Neuronal stem cell (in vitro differentiated cells): Measurements from ENCODE around the gene GNAQ.

Experiments
- DNase-seq: peaks from one replicate; pipeline ENCODE4 v3.0.0-alpha.2; 2013; ENCODE audit warnings: low spot score
- H2AFZ ChIP-seq: one replicate; pipeline ENCODE4 v1.6.1; 2013; ENCODE audit warnings: mild to moderate bottlenecking, low read length, inconsistent platforms
- H2AK5ac ChIP-seq: 2 replicates; pipeline ENCODE4 v1.6.1; 2013; ENCODE audit warnings: low read depth, mild to moderate bottlenecking, inconsistent platforms, low read length, moderate library complexity, mixed read lengths
- H2BK120ac ChIP-seq: 2 replicates; pipeline ENCODE4 v1.6.1; 2013; ENCODE audit warnings: low read depth, mild to moderate bottlenecking, inconsistent platforms, low read length, moderate library complexity, mixed read lengths
- H2BK12ac ChIP-seq: one replicate; pipeline ENCODE4 v1.6.1; 2013; ENCODE audit warnings: low read length, inconsistent platforms
- H2BK15ac ChIP-seq: 2 replicates; pipeline ENCODE4 v1.6.1; 2013; ENCODE audit warnings: mild to moderate bottlenecking, low read length, inconsistent platforms, mixed read lengths
- H2BK5ac ChIP-seq: one replicate; pipeline ENCODE4 v1.6.1; 2013; ENCODE audit warnings: inconsistent platforms, mild to moderate bottlenecking, low read length, moderate library complexity
- H3K14ac ChIP-seq: one replicate; pipeline ENCODE4 v1.6.1; 2013; ENCODE audit warnings: low read length, inconsistent platforms
- H3K18ac ChIP-seq: 2 replicates; pipeline ENCODE4 v1.6.1; 2013; ENCODE audit warnings: low read length, inconsistent platforms
- H3K23ac ChIP-seq: 2 replicates; pipeline ENCODE4 v1.6.1; 2013; ENCODE audit warnings: low read depth, mild to moderate bottlenecking, mixed read lengths, low read length, inconsistent platforms; ENCODE audit not compliant: poor library complexity
- H3K27ac ChIP-seq: replicated peaks from 3 replicates; pipeline ENCODE4 v1.5.1; 2013; ENCODE audit warnings: low read length, inconsistent platforms
- H3K27me3 ChIP-seq, 3 experiments: 2 replicates each; pipeline ENCODE4 v1.6.1; 2013; ENCODE audit warnings: low read length in 3 of 3, mild to moderate bottlenecking in 2 of 3, inconsistent platforms in 1 of 3, low read depth in 1 of 3, mixed read lengths in 1 of 3, moderate library complexity in 1 of 3; ENCODE audit not compliant: control insufficient read depth in 3 of 3, insufficient read depth in 3 of 3
- H3K36me3 ChIP-seq, 2 donors: replicated peaks in 1 of 2; 2 replicates each; pipeline ENCODE4 v1.6.1; 2013; ENCODE audit warnings: low read length in 2 of 2; ENCODE audit not compliant: control insufficient read depth in 2 of 2, insufficient read depth in 2 of 2
- H3K4ac ChIP-seq: 2 replicates; pipeline ENCODE4 v1.6.1; 2013; ENCODE audit warnings: inconsistent platforms, mild to moderate bottlenecking, low read length, moderate library complexity
- H3K4me1 ChIP-seq, 2 donors: 1 replicate in 1 of 2; 2 replicates in 1 of 2; pipeline ENCODE4 v1.6.1; 2013; ENCODE audit warnings: low read length in 2 of 2, low read depth in 1 of 2; ENCODE audit not compliant: control insufficient read depth in 2 of 2, insufficient read depth in 1 of 2
- H3K4me2 ChIP-seq: one replicate; pipeline ENCODE4 v1.6.1; 2013; ENCODE audit warnings: mild to moderate bottlenecking, low read length, inconsistent platforms; ENCODE audit not compliant: insufficient read depth, poor library complexity, severe bottlenecking
- H3K4me3 ChIP-seq, 2 donors: 2 replicates each; pipeline ENCODE4 v1.5.1; 2013; ENCODE audit warnings: low read length in 2 of 2, mild to moderate bottlenecking in 2 of 2, inconsistent platforms in 1 of 2, moderate library complexity in 1 of 2
- H3K79me1 ChIP-seq: one replicate; pipeline ENCODE4 v1.6.1; 2013; ENCODE audit warnings: low read depth, mild to moderate bottlenecking, inconsistent platforms, low read length, moderate library complexity
- H3K9ac ChIP-seq: one replicate; pipeline ENCODE4 v1.6.1; 2013; ENCODE audit warnings: mild to moderate bottlenecking, low read depth, low read length, inconsistent platforms; ENCODE audit not compliant: poor library complexity
- H3K9me3 ChIP-seq, 2 donors: replicated peaks in 1 of 2; 2 replicates each; pipeline versions ENCODE3 to v1.6.1; 2013; ENCODE audit warnings: low read length in 2 of 2, mild to moderate bottlenecking in 2 of 2, inconsistent platforms in 1 of 2, low read depth in 1 of 2, mixed read lengths in 1 of 2, moderate library complexity in 1 of 2; ENCODE audit not compliant: control insufficient read depth in 2 of 2, insufficient read depth in 1 of 2
- H4K8ac ChIP-seq: one replicate; pipeline ENCODE4 v1.6.1; 2013; ENCODE audit warnings: low read depth, mild to moderate bottlenecking, inconsistent platforms, low read length, moderate library complexity
- H4K91ac ChIP-seq: one replicate; pipeline ENCODE4 v1.6.1; 2013; ENCODE audit warnings: low read length, low read depth, mild to moderate bottlenecking, inconsistent platforms; ENCODE audit not compliant: poor library complexity
- whole genome bisulfite sequencing, 2 donors: extraction: QIAGEN DNeasy Blood & Tissue Kit; methylation state at CpG; one replicate each; pipeline ENCODE4 v1.1.7; 2013; ENCODE audit warnings: missing lambda C conversion rate in 2 of 2, mixed read lengths in 1 of 2; ENCODE audit not compliant: insufficient read length in 2 of 2, insufficient replicate concordance in 1 of 2; ENCODE audit errors: extremely low coverage in 2 of 2; 5-methylcytosine and 5-hydroxymethylcytosine counted together

GNAQ gene

DNA sequence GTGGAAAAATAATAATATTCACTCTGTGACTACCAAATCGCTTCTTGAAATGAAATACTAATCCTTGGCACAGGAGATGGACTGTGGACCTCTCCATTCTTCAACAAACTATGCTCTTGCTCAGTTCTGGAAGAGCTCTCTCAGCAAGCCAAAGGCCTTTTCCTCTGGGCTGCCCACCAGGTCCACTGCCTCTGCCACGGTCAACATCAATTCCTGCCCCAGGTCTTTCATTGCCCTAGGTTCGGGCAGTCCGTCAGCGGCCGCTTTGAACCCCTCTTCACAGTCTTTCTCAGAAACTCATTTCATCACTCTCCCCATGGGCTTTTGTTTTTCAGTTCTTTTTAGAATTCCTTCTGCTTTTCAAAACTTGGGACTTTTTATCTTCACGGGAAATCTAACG lies 64.9 kb downstream of the GNAQ start:
- Histone ChIP-seq H3K27ac (no peak overlapping the region), H3K4me2 (no peak overlapping the region), H4K8ac (no peak overlapping the region), H2BK15ac (no peak overlapping the region), H3K23ac (no peak overlapping the region), H2BK5ac (no peak overlapping the region), H2BK12ac (no peak overlapping the region), H2AK5ac (no peak overlapping the region), H4K91ac (no peak overlapping the region), H3K18ac (no peak overlapping the region), H3K4ac (no peak overlapping the region), H2BK120ac (no peak overlapping the region), H3K36me3 (peaks cover 2 to 16% of the 10 kb centered on the region in 2 donors), H3K27me3 (no peaks in the 10 kb centered on the region), H3K4me1 (no peaks in the 10 kb centered on the region), H3K9me3 (peaks cover 0 to 9% of the 10 kb centered on the region in 2 donors), H3K4me3 (no peak overlapping the region), H3K14ac (no peak overlapping the region), H3K9ac (no peak overlapping the region), H2AFZ (no peak overlapping the region), H3K79me1 (peaks cover 2% of the 10 kb centered on the region)
- no CpG with 5 or more reads among the region's 8 CpGs for WGBS, 2 donors
- DNase-seq: no peak

DNA sequence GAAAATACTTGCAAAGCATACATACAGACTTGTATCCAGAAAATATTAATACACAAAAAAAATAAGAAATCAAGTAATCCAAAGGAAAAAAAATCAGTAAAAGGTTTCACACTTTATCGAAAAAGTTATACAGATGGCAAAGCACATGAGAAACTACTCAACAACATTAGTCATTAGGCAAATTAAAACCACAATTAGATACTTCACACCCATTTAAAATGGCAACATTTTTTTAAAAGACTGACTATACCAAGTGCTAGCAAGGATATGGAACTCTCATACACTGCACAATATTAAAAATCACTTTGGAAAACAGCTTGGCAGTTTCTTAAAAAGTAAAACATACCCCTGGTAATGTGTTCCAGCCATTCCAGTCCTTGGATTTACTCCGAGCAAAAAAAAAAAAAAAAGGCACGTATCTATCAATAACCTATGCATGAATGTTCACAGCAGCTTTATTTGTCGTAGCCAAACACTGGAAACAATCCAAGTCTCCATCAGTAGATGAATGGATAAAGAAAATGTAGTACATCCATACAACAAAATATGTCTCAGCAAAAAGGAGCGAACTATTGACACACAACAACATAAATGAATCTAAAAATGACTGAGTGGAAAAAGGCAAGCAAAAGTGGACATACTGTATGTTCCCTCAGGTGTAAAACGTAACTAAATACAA lies 66.0 kb downstream of the GNAQ start:
- Histone ChIP-seq H3K23ac (no peak overlapping the region), H2BK15ac (no peak overlapping the region), H3K9ac (no peak overlapping the region), H2AFZ (no peak overlapping the region), H3K27ac (no peak overlapping the region), H3K27me3 (no peaks in the 10 kb centered on the region), H3K4me2 (no peak overlapping the region), H2AK5ac (no peak overlapping the region), H4K91ac (no peak overlapping the region), H2BK5ac (no peak overlapping the region), H3K36me3 (peaks cover 2 to 13% of the 10 kb centered on the region in 2 donors), H4K8ac (no peak overlapping the region), H2BK12ac (no peak overlapping the region), H3K18ac (no peak overlapping the region), H3K9me3 (peaks cover 0 to 9% of the 10 kb centered on the region in 2 donors), H3K14ac (no peak overlapping the region), H2BK120ac (no peak overlapping the region), H3K4ac (no peak overlapping the region), H3K79me1 (peaks cover 2% of the 10 kb centered on the region), H3K4me3 (no peak overlapping the region), H3K4me1 (peaks cover 0 to 5% of the 10 kb centered on the region in 2 donors)
- DNase-seq: no peak
- no CpG with 5 or more reads among the region's 6 CpGs for WGBS, 2 donors

- no CpG with 5 or more reads among the region's 3 CpGs for WGBS, 2 donors
Observed at GRCh38 chr9:77964258-77964657, 67.4 kb downstream of the GNAQ start.

GRCh38 chr9:77961541-77961940 lies 70.1 kb downstream of the GNAQ start:
- peaks cover 0 to 9% of the 10 kb centered on the region in 2 donors for H3K4me1 ChIP-seq
- H2BK12ac ChIP-seq: no peak overlapping the region
- H3K14ac ChIP-seq: no peak overlapping the region
- H2BK5ac ChIP-seq: no peak overlapping the region
- no peak overlapping the region for H3K4ac ChIP-seq
- H3K27ac ChIP-seq: no peak overlapping the region
- H2AK5ac ChIP-seq: no peak overlapping the region
- H3K79me1 ChIP-seq: peaks cover 2% of the 10 kb centered on the region
- no peak overlapping the region for H4K91ac ChIP-seq
- no peak overlapping the region for H3K9ac ChIP-seq
- H3K4me2 ChIP-seq: no peak overlapping the region
- no peak overlapping the region for H4K8ac ChIP-seq
- no peak overlapping the region for H2BK120ac ChIP-seq
- WGBS, 2 donors: no CpG with 5 or more reads among the region's 1 CpG
- no peak overlapping the region for H3K4me3 ChIP-seq
- no peaks in the 10 kb centered on the region for H3K27me3 ChIP-seq
- H3K18ac ChIP-seq: no peak overlapping the region
- no peak overlapping the region for H3K23ac ChIP-seq
- H2AFZ ChIP-seq: no peak overlapping the region
- peaks cover 2 to 9% of the 10 kb centered on the region in 2 donors for H3K9me3 ChIP-seq
- H3K36me3 ChIP-seq: peaks cover 0 to 2% of the 10 kb centered on the region in 2 donors
- DNase-seq: no peak
- H2BK15ac ChIP-seq: no peak overlapping the region

More at GRCh38 chr9:77964258-77964657, 67.4 kb downstream of the GNAQ start:
- H3K4me1 ChIP-seq: peaks cover 0 to 7% of the 10 kb centered on the region in 2 donors
- H3K9me3 ChIP-seq: peaks cover 0 to 9% of the 10 kb centered on the region in 2 donors
- no peak overlapping the region for H2BK120ac ChIP-seq
- no peak overlapping the region for H3K18ac ChIP-seq
- H4K8ac ChIP-seq: no peak overlapping the region
- no peak overlapping the region for H3K23ac ChIP-seq
- peaks cover 0 to 13% of the 10 kb centered on the region in 2 donors for H3K36me3 ChIP-seq
- no peak overlapping the region for H3K27ac ChIP-seq
- H2BK12ac ChIP-seq: no peak overlapping the region
- H3K4ac ChIP-seq: no peak overlapping the region
- H2AFZ ChIP-seq: no peak overlapping the region
- H3K4me3 ChIP-seq: no peak overlapping the region
- H2BK15ac ChIP-seq: no peak overlapping the region
- no peak for DNase-seq
- H4K91ac ChIP-seq: no peak overlapping the region
- no peak overlapping the region for H3K14ac ChIP-seq
- H3K9ac ChIP-seq: no peak overlapping the region
- H3K27me3 ChIP-seq: no peaks in the 10 kb centered on the region
- H3K4me2 ChIP-seq: no peak overlapping the region
- H2BK5ac ChIP-seq: no peak overlapping the region
- H3K79me1 ChIP-seq: peaks cover 2% of the 10 kb centered on the region
- H2AK5ac ChIP-seq: no peak overlapping the region
